ENCODE data around the gene GSTO2. TPM values are rescaled to one million over a fixed set of nuclear protein-coding genes. Genes with fewer than 3 reads are reported as not detected.

Gene GSTO2
- total and polyA plus RNA-seq, 8 donors: 9.5 to 33.6 (median 29.1) TPM

GRCh38 chr10:104301907-104302690 is 33.1 kb downstream of the GSTO2 start:
- TF ChIP-seq CTCF (IDR thresholded peaks at IDR 0.05): no peak
- no peak for DNase-seq
- H3K4me3 ChIP-seq: no peak overlapping the region

GRCh38 chr10:104303594-104304355 is 34.8 kb downstream of the GSTO2 start:
- peaks cover 6 to 45% of the 10 kb centered on the region in 2 donors for H3K4me1 ChIP-seq
- DNase-seq (no peak), ATAC-seq (no peak)
- no peak overlapping the region for H3K27ac ChIP-seq
- H3K36me3 ChIP-seq: peaks cover 0 to 15% of the 10 kb centered on the region in 2 donors
- TF ChIP-seq CTCF (IDR thresholded peaks at IDR 0.05): no peak
- no peaks in the 10 kb centered on the region for H3K9me3 ChIP-seq
- intact Hi-C loops (cut with DNase I): no loop called here
- no peak overlapping the region for H3K4me3 ChIP-seq
- no peaks in the 10 kb centered on the region for H3K27me3 ChIP-seq

More at GRCh38 chr10:104301907-104302690, 33.1 kb downstream of the GSTO2 start:
- Histone ChIP-seq H3K36me3 (no peaks in the 10 kb centered on the region), H3K4me1 (peaks cover 6 to 45% of the 10 kb centered on the region in 2 donors), H3K27ac (no peak overlapping the region), H3K9me3 (no peaks in the 10 kb centered on the region), H3K27me3 (no peaks in the 10 kb centered on the region)
- intact Hi-C loops (cut with DNase I): no loop called here
- ATAC-seq: no peak

GRCh38 chr10:104304356-104304745 is 35.4 kb downstream of the GSTO2 start:
- TF ChIP-seq CTCF (IDR thresholded peaks at IDR 0.05): no peak
- ATAC-seq: no peak
- Histone ChIP-seq H3K4me1 (peaks cover 5 to 45% of the 10 kb centered on the region in 2 donors), H3K4me3 (no peak overlapping the region), H3K9me3 (no peaks in the 10 kb centered on the region), H3K27ac (no peak overlapping the region), H3K36me3 (peaks cover 0 to 18% of the 10 kb centered on the region in 2 donors), H3K27me3 (no peaks in the 10 kb centered on the region)
- no peak for DNase-seq
- intact Hi-C loops (cut with DNase I): no loop called here

- no peak for TF ChIP-seq CTCF (IDR thresholded peaks at IDR 0.05)
- ATAC-seq: no peak
- Histone ChIP-seq H3K4me3 (no peak overlapping the region), H3K27me3 (no peaks in the 10 kb centered on the region), H3K27ac (no peak overlapping the region), H3K9me3 (no peaks in the 10 kb centered on the region), H3K36me3 (peaks cover 0 to 24% of the 10 kb centered on the region in 2 donors), H3K4me1 (peaks cover 0 to 45% of the 10 kb centered on the region in 2 donors)
- no peak for DNase-seq
- intact Hi-C loops (cut with DNase I): no loop called here
These were observed 35.9 kb downstream of the GSTO2 start for GRCh38 chr10:104304927-104305326.

- ATAC-seq (no peak), DNase-seq (no peak)
- Histone ChIP-seq H3K4me3 (no peak overlapping the region), H3K36me3 (peaks cover 0 to 43% of the 10 kb centered on the region in 2 donors), H3K4me1 (peaks cover 0 to 41% of the 10 kb centered on the region in 2 donors), H3K9me3 (no peaks in the 10 kb centered on the region), H3K27ac (no peak overlapping the region), H3K27me3 (no peaks in the 10 kb centered on the region)
- intact Hi-C loops (cut with DNase I): no loop called here
- TF ChIP-seq CTCF (IDR thresholded peaks at IDR 0.05): no peak
These were observed 37.9 kb downstream of the GSTO2 start for GRCh38 chr10:104306897-104307296.

Measured in left lung (tissue), 10 donors.